ENCODE data around the gene PPFIA4.

GRCh38 chr1:203041351-203041932 is 15.2 kb downstream of the PPFIA4 start:
- TF ChIP-seq FOXA1 (IDR thresholded peaks at IDR 0.05) (no peak), ELF4 (IDR thresholded peaks at IDR 0.05) (no peak), FOXK2 (IDR thresholded peaks at IDR 0.05) (no peak), FOXM1 (IDR thresholded peaks at IDR 0.05; ENCODE audit: borderline replicate concordance) (no peak), SP1 (IDR thresholded peaks at IDR 0.05) (no peak)
